HG03139 (cell line): Measurements from ENCODE around the gene KEL.

ENCODE experiments used
- ATAC-seq: cut with Tn5 transposase; IDR thresholded peaks from one replicate; pipeline ENCODE4 v1.9.1; 2021; ENCODE audit not compliant: unreplicated experiment

KEL gene

DNA sequence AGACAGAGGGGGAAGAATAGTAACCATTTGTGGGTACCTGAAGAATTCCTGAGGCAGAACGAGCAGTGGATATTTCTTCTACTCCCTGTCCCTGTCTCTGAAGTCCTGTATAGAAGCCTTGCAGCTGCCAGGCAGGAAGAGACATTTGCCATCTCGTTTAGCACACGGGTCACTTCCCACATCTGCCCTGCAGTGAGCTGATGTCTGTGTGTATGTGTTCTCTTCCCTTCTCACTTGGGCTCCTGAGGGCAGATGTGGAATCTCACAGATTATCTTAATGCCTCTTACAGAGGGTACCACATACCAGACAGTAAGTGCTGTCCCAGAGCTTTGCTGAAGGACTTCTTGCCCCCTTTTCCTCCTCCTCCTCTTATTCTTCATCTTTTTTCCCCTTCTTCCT, 62.5 kb downstream of the KEL start:
- ATAC-seq = no peak

DNA sequence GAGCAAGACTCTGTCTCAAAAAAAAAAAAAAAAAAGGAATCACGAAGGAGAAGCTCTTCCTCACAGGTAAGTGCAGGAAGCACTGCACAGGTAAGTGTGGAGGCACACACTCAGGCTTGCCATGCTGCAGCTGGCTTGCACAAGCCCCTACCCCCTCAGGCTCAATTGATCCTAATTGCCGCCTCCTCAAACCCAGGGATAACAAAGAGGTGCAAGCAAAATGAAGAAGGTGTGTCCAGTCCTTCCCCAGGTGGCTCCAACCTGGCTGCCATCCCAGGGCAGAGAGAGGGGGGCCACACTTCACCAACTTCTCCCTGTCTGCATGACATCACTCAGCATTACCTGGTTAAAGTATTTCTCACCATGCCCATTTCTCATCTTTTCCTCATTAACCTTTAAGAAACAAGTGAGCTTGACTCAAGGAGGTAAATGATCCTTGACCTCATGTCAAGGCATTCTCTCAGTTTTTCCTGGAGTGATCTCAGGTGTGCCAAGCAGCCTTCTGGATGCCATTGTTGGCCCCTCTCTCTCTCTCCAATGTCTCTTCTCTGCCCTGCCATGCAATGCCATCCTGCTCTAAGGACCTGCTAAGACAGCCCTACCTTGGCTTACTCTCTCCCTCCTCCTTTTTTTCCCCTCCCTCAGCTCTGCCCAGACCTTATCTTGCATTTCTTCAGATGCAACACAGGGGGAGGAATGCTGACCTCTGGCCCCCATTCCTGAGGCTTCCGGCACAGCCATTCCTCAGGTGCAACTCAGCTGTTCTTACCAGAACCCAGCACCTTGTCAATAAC, 63.6 kb downstream of the KEL start:
- no peak for ATAC-seq

DNA sequence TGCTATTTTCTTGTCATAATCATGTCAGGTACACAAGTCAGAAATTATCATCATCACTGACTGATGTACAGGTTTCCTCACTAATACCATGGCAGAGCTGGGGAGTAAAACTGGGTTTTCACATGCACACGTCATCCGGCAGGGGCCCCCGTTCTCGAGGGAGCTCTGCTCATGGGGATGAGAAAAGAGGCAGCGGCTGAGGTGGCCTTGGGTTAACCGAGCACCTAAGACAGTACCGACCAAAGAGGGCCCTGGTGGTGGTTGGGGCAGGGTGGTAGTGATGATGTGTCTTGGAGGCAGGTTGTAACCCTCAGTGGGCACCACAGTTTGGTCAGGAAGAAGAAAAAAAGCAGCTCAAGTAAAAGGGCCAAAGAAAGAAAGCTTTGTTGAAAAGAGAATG, 64.5 kb downstream of the KEL start:
- no peak for ATAC-seq

DNA sequence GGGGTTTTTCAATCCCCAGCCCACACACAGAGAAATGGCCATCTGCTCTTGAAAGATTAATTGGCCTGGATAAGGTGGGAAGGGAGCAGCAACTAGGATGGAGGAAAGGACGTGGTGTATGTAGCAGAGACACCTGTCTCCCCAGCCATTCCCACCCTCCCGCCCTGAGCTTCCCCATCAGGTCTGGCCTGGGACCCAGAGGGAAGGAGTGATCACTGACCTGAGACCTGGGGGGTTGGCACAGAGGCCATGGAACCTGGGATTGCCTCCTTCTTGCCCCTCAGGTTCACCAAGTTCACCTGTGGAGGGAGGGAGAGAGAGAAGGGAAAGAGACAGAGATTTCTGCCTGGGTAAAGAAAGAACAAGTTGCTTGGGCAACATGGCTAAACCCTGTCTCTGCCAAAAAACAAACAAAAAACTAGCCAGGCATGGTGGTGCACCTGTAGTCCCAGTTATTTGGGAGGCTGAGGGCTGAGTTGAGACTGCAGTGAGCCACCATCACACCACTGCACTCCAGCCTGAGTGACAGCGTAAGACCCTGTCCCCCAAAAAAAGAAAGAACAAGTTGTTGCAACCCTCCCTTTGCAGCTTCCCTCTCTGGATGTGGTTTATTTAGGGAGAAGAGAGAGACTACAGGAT, 65.3 kb downstream of the KEL start:
- no peak for ATAC-seq

DNA sequence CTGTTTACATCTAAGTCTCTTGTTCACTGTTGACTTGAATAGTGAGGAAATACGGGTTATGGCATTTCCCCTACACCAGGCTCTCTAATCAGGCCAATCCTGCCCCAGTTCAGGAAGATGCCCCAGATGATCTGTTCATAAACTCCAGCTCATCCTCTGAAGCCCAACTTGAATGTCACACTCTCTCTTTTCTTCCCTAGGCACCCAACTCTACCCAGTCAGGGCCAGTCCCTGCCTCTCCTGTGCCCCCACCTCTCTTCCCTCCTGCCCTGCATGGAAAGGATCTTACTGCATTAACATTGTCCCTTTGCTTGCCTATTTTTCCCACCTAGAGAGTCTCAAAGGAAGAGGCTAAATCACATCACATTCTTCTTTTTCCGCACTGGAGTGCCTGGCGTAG, 66.0 kb downstream of the KEL start:
- no peak for ATAC-seq

DNA sequence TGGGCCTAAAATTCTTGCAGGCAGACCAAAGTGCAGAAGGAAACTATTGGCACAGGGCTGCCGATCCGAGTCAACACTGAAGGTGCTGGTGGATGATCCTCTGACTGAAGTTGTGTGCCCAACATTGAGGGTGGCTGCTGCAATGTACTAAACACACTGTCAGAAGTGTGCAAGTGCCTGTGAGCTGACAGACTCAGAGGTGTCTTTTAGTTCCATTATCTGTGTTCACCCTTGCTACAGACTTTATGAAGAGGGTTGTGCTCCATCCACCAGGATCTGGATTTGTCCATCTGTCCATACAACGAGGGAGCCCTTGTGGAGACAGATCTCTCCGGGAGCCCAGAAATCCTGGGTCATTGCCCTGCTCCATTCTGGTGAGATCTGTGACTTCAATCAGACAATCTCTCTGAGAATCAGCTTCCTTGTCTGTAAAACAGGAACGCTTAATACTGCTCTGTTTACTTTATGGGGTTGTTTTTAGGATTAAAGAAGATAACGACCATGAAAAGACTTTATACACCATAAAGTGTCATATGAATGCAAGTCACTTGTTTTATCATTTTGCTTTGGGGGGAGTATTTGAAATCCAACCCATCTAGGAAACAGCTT, 67.1 kb downstream of the KEL start:
- ATAC-seq = no peak

DNA sequence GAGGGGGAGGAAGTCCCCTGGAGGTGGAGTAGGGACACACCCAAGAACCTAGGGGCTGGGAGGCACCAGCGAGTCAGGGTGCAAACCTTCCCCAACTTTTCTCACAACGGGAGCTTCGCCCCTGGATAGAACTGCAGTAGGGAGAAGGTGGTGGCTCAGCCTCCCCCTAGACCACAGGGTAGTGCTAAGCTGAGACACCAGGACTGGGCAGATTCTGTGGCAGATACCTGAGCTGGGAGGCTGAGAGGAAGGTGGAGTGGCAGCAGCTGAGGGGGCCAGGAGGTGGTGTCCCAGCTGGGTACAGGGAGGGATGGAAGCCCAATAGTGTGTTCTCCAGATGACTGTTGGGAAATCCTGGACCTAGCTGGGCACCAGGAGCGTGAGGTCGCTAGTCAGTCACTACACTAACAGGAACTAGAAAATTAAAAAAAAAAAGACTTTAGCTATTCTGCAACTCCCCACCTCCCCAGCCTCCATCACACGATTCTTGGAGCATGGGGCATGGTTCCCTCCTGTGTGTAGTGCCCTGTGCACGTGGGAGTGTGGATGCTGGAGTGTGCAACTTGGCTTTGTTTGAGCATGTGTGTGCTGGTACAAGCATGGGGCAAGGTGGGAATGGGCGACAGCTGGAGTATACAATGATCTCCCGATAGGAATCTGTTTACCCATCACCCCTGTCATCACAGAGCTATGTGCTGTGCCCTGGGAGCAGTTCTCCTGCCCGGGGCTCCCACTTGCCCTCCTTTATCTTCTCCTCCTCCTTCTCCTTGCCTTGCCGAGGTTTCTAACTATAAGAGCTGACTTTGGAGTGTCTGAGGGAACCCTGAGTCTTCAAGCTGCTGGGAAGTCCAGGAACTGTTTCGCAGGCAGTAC, 67.8 kb downstream of the KEL start:
- no peak for ATAC-seq

DNA sequence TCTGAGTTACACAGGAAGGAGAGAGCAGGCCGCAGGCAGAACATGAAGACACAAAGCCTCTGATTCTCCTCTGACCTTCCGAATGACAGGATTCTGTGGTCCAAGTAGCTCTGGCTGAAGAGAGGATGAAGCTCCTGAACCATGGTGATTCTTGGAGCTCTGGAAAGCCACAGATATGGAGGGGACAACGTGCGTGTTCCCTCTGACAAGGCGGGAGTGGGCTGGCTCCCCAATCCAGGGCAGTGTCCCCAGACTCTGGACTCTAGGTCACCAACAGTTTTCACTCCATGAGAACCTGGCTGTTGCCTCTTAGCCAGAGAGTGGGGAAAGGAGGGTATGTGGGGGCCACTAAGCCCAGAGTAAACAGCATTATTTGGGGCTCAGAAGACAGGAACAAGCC, 69.2 kb downstream of the KEL start:
- no peak for ATAC-seq

DNA sequence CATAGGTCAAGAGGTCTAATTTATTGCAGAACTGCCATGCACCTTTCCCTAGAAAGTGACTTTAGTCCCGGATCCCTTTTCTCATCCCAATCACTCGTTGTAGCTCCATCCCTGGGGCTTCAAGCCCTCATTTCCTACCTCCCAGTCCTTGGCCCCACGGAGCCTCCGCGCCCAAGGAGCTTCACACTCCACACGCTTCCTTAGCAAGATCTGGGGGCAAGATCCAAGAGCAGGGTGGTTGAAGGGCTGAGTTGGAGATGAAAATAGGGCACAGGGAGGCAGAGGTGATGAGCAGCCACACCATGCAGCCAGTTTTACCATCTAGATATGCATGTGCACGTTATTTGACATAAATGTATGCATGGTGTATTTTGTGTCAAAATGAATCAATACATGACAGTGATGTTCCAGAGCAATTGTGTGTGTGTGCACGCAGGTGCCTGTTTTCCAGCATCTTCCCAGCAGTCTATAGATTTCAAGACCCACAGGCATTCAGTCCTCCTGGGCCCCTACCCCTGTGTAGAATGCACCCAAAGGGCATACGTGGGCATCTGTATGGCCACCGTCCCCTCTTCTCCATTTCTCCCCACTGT, 70.6 kb downstream of the KEL start:
- no peak for ATAC-seq
